HFFc6 (cell line): Measurements from ENCODE around the gene USP32. TPM values are rescaled to one million over a fixed set of nuclear protein-coding genes. Genes with fewer than 3 reads are reported as not detected.

Source experiments
- DNase-seq: peaks from one replicate; pipeline ENCODE4 v3.0.0-alpha.2; 2018
- H3K27ac Mint-ChIP-seq: 2 replicates; pipeline ENCODE4 v1.8.0; 2020; ENCODE audit warnings: mild to moderate bottlenecking, mixed read lengths
- H3K27me3 Mint-ChIP-seq: 2 replicates; pipeline ENCODE4 v1.8.0; 2021; ENCODE audit warnings: mild to moderate bottlenecking, moderate library complexity, mixed read lengths; ENCODE audit not compliant: insufficient read depth
- H3K36me3 Mint-ChIP-seq: 2 replicates; pipeline ENCODE4 v1.8.0; 2021; ENCODE audit warnings: low read depth, mixed read lengths
- H3K4me1 Mint-ChIP-seq: 2 replicates; pipeline ENCODE4 v1.8.0; 2020; ENCODE audit warnings: low read depth, mixed read lengths
- H3K4me3 Mint-ChIP-seq: 2 replicates; pipeline ENCODE4 v1.8.0; 2020; ENCODE audit warnings: mild to moderate bottlenecking, moderate library complexity, mixed read lengths
- H3K9me3 Mint-ChIP-seq: 2 replicates; pipeline ENCODE4 v1.8.0; 2020; ENCODE audit warnings: mild to moderate bottlenecking, mixed read lengths
- total RNA-seq, 6 experiments: library from RNA; stranded (reverse); fragmentation: NEBNext Ultra II Directional; extraction: Animal tissue kit (Norgen Biotek cat#: 25700); gene quantifications; 2 replicates in 1 of 6; 3 replicates in 5 of 6; pipeline ENCODE4 v1.2.3, GENCODE V29; 2021
- TF ChIP-seq, protein P1 (sequence below): fragments of 200-600 bp; sonication (generic); IDR thresholded peaks from 2 replicates; pipeline ENCODE4 v1.5.0; 2021; ENCODE audit warnings: antibody characterized with exemption, mild to moderate bottlenecking

Gene USP32
- total RNA-seq, 6 experiments from 2014 or later = 46.7 to 57.3 (median 51.7) TPM

DNA sequence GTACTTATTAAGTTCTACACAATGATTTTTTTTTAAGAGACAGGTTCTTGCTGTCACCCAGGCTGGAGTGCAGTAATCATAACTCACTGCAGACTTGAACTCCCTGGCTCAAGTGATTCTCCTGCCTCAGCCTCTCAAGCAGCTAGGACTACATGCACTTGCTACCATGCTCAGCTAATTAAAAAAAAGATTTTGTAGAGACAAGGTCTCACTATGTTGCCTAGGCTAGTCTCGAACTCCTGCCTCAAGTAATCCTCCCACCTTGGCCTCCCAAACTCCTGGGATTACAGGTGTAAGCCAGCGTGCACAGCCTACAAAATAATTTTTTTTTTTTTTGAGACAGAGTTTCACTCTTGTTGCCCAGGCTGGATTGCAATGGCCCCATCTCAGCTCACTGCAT lies 22.2 kb downstream of the USP32 start:
- Mint-ChIP-seq H3K9me3 (no peaks in the 10 kb centered on the region), H3K36me3 (peaks cover 9% of the 10 kb centered on the region), H3K4me1 (peaks cover 33% of the 10 kb centered on the region), H3K27me3 (no peaks in the 10 kb centered on the region), H3K27ac (no peak overlapping the region), H3K4me3 (no peak overlapping the region)
- DNase-seq = no peak
- TF ChIP-seq, protein P1, sequence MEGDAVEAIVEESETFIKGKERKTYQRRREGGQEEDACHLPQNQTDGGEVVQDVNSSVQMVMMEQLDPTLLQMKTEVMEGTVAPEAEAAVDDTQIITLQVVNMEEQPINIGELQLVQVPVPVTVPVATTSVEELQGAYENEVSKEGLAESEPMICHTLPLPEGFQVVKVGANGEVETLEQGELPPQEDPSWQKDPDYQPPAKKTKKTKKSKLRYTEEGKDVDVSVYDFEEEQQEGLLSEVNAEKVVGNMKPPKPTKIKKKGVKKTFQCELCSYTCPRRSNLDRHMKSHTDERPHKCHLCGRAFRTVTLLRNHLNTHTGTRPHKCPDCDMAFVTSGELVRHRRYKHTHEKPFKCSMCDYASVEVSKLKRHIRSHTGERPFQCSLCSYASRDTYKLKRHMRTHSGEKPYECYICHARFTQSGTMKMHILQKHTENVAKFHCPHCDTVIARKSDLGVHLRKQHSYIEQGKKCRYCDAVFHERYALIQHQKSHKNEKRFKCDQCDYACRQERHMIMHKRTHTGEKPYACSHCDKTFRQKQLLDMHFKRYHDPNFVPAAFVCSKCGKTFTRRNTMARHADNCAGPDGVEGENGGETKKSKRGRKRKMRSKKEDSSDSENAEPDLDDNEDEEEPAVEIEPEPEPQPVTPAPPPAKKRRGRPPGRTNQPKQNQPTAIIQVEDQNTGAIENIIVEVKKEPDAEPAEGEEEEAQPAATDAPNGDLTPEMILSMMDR = no peak

DNA sequence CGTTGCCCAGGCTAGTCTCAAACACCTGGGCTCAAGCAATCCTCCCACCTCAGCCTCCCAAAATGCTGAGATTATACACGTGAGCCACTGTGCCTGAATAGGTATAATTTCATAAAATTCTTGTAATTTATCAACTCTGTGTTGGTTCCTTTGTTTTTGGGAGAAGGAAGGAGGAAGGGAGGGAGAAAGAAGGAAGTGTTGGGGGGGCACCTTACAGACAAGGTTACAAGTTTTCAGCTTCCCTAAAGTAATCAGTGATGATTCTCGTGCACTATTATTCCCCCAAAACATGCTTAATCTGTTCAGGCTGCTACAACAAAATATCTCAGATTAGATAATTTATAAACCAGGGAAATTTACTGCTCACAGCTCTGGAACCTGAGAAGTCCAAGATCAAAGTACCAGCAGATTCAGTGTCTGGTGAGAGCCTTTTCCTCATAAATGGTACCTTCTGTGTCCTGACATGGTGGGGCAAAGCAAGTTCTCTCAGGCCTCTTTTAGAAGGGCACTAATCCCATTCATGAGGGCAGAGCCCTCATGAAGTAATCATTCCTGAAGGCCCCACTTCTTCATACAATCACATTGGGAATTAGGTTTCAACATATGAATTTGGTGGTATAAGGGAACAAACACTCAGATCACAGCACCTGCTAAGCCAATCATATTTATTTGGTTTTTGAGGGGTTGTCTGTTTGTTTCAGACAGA lies 28.1 kb downstream of the USP32 start:
- H3K27me3 Mint-ChIP-seq = no peaks in the 10 kb centered on the region; the same call in 1 of the 2 replicates
- no peak for DNase-seq
- no peak overlapping the region for H3K4me3 Mint-ChIP-seq
- TF ChIP-seq, protein P1 = no peak
- H3K4me1 Mint-ChIP-seq = peaks cover 25% of the 10 kb centered on the region
- 0 out of 2 replicates have a peak, but pooled peaks cover 3% of the 10 kb centered on the region for H3K36me3 Mint-ChIP-seq
- H3K9me3 Mint-ChIP-seq = no peaks in the 10 kb centered on the region
- no peak overlapping the region for H3K27ac Mint-ChIP-seq

DNA sequence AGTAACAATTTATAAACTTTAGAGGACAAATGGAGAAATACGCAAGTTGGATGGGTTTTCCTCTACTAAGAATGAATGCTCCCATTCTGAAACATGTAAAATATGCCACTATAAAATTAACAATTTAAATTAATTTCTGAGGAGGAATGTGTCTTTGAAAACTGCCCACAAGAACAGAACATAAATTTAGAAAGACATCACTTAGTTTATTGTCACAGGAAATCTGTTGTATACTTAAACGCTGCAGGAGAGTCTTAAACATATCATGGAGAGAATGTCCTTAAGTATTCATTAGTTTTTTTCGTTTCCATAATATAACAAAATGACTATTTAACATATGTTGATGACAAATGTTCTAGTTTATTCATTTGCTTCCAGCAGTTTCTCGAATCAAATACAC lies 29.6 kb downstream of the USP32 start:
- Mint-ChIP-seq H3K27me3 (no peaks in the 10 kb centered on the region; the same call in 1 of the 2 replicates), H3K4me3 (no peak overlapping the region), H3K27ac (no peak overlapping the region), H3K9me3 (no peaks in the 10 kb centered on the region), H3K36me3 (no peaks in the 10 kb centered on the region), H3K4me1 (peaks cover 25% of the 10 kb centered on the region)
- DNase-seq = no peak
- TF ChIP-seq, protein P1 = no peak

DNA sequence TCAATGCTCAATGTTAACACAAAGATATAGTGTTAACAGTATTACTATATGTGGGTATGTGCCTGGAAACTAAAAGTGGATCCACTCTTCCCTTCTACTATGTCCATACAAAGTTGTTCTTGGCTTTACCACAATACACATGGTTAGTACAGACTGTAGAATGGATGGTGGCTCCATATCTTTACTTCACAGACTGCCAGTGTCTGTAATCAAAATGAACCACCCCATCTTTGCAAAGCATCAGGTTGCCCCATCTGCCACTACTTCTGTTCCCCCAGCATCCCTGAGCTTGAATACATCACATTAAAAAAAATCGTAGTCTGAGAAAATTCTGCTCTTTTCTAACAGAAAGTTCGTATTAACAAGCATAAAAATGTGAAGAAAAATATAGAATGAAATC lies 30.0 kb downstream of the USP32 start:
- H3K27ac Mint-ChIP-seq = no peak overlapping the region
- no peaks in the 10 kb centered on the region for H3K36me3 Mint-ChIP-seq
- no peak for DNase-seq
- no peaks in the 10 kb centered on the region; the same call in 1 of the 2 replicates for H3K27me3 Mint-ChIP-seq
- no peaks in the 10 kb centered on the region for H3K9me3 Mint-ChIP-seq
- H3K4me1 Mint-ChIP-seq = peaks cover 30% of the 10 kb centered on the region
- H3K4me3 Mint-ChIP-seq = no peak overlapping the region
- TF ChIP-seq, protein P1 = no peak

DNA sequence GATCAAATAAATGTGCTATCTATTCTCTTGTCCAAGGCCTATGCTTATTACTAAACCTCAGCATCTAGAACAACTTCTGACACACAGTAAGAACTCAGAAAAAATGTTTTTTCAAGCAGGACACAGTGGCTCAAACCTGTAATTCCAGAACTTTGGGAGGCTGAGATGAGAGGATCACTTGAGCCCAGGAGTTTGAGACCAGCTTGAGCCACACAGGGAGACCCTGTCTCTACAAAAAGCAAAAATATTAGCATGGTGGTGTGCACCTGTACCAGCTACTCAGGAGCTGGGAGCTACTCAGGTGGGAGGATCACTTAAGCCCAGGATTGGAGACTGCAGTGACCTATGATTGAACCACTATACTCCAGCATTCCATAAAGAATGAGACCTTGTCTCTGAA lies 32.5 kb downstream of the USP32 start:
- Mint-ChIP-seq H3K27me3 (no peaks in the 10 kb centered on the region; the same call in 1 of the 2 replicates), H3K4me1 (peaks cover 53% of the 10 kb centered on the region), H3K27ac (no peak overlapping the region), H3K4me3 (no peak overlapping the region), H3K36me3 (no peaks in the 10 kb centered on the region), H3K9me3 (no peaks in the 10 kb centered on the region)
- TF ChIP-seq, protein P1 = no peak
- DNase-seq = no peak
